ACHN (cell line): ENCODE measurements around the gene USP36.
"Not testable (repeated sequence)": the region's sequence is repeated elsewhere in the genome, so short reads cannot be mapped to it uniquely, and the experiment has no call there.

Source experiments
- DNase-seq: peaks from one replicate; pipeline ENCODE4 v3.0.0-alpha.2; 2015
- in situ Hi-C: cut with HindIII; loops from 2 replicates; pipeline ENCODE4 v1.10.0; 2017; ENCODE audit warnings: low sequenced_read_pairs, low pct_ligation_motif_present, low pct_unique_long_range_greater_than_20kb

USP36 gene

GRCh38 chr17:78784352-78784751, 56.3 kb downstream of the USP36 start:
- in situ Hi-C loops = no loop called here
- no peak for DNase-seq

GRCh38 chr17:78783711-78784324, 56.8 kb downstream of the USP36 start:
- no peak for DNase-seq

GRCh38 chr17:78781893-78782304, 58.7 kb downstream of the USP36 start, which contains the start of gene CYTH1:
CYTH1 (minus strand) TSS chr17:78782273; CDS start chr17:78782223, 50 bp downstream.
- no peak for DNase-seq
- in situ Hi-C loops = no loop called here

More at GRCh38 chr17:78783711-78784324, 56.8 kb downstream of the USP36 start:
- in situ Hi-C loops = no loop called here

GRCh38 chr17:78781104-78781892, 59.3 kb downstream of the USP36 start:
- DNase-seq = peak; percentile 31
- in situ Hi-C loops = no loop called here

- no peak for DNase-seq
- in situ Hi-C loops = no loop called here
Measured at GRCh38 chr17:78780335-78780734, 60.3 kb downstream of the USP36 start.

- in situ Hi-C loops = no loop called here
- no peak for DNase-seq
Measured at GRCh38 chr17:78779850-78780249, 60.8 kb downstream of the USP36 start.

- DNase-seq, in situ Hi-C loops: not testable (repeated sequence)
Measured at GRCh38 chr17:78779286-78779651, 61.3 kb downstream of the USP36 start.

GRCh38 chr17:78777881-78778280, 62.7 kb downstream of the USP36 start:
- in situ Hi-C loops = no loop called here
- DNase-seq = no peak

GRCh38 chr17:78774956-78775571, 65.5 kb downstream of the USP36 start:
- in situ Hi-C loops = no loop called here
- no peak for DNase-seq

- in situ Hi-C loops = no loop called here
Measured at GRCh38 chr17:78774453-78774852, 66.2 kb downstream of the USP36 start.

GRCh38 chr17:78771758-78772382, 68.7 kb downstream of the USP36 start:
- no peak for DNase-seq
- in situ Hi-C loops = no loop called here

More at GRCh38 chr17:78774453-78774852, 66.2 kb downstream of the USP36 start:
- no peak for DNase-seq

GRCh38 chr17:78769196-78769773, 71.3 kb downstream of the USP36 start:
- no peak for DNase-seq
- in situ Hi-C loops = no loop called here

GRCh38 chr17:78767806-78768205, 72.8 kb downstream of the USP36 start:
- in situ Hi-C loops = no loop called here
- no peak for DNase-seq

- in situ Hi-C loops = no loop called here
- DNase-seq = no peak
Measured at GRCh38 chr17:78766743-78767294, 73.8 kb downstream of the USP36 start.

- DNase-seq = no peak
- in situ Hi-C loops = no loop called here
Measured at GRCh38 chr17:78766225-78766624, 74.4 kb downstream of the USP36 start.

- no peak for DNase-seq
Measured at GRCh38 chr17:78765821-78766220, 74.8 kb downstream of the USP36 start.

GRCh38 chr17:78764871-78765270, 75.7 kb downstream of the USP36 start:
- in situ Hi-C loops = no loop called here
- DNase-seq = no peak

More at GRCh38 chr17:78765821-78766220, 74.8 kb downstream of the USP36 start:
- in situ Hi-C loops = no loop called here

- in situ Hi-C loops = no loop called here
- DNase-seq = no peak
Measured at GRCh38 chr17:78763561-78763960, 77.1 kb downstream of the USP36 start.
